Panc1 (cell line): ENCODE measurements around the gene PARD6G. TPM values are rescaled to one million over a fixed set of nuclear protein-coding genes. Genes with fewer than 3 reads are reported as not detected.
A peak's percentile ranks its signal among the peaks of the same experiment; 100 is the strongest.

ENCODE experiments used
- ATAC-seq: fragments of 200-7000 bp; cut with Tn5 transposase; 2 replicates; pipeline ENCODE4 v1.9.1; 2020; ENCODE audit warnings: mild to moderate bottlenecking, moderate library complexity
- BruUV-seq: library from RNA; stranded (reverse); fragments of 400-500 nt; replicated peaks from 2 replicates; lab custom pipeline; 2021; lab: Mats Ljungman, UMichigan
- CTCF ChIA-PET: fragments of 300-600 bp; sonication (Branson Sonifier 250); formaldehyde crosslinking; loops from one replicate; lab custom pipeline; 2022; ENCODE audit warnings: antibody characterized with exemption; lab: Charles Lee
- POLR2A ChIA-PET: fragments of 300-600 bp; sonication (Branson Sonifier 250); formaldehyde crosslinking; loops from one replicate; lab custom pipeline; 2022; ENCODE audit warnings: antibody characterized with exemption; lab: Charles Lee
- DNase-seq: peaks from one replicate; pipeline ENCODE4 v3.0.0-alpha.2; 2010; ENCODE audit warnings: low read depth, low spot score
- H3K27ac ChIP-seq: 2 replicates; pipeline ENCODE4 v1.5.1; 2011; ENCODE audit warnings: mild to moderate bottlenecking, low read length, inconsistent platforms
- H3K27me3 ChIP-seq: fragments of 200-500 bp; sonication (Bioruptor generic); 2 replicates; pipeline ENCODE4 v1.6.0; 2014; ENCODE audit warnings: low read length, inconsistent platforms; ENCODE audit not compliant: control insufficient read depth, insufficient read depth
- H3K36me3 ChIP-seq: fragments of 200-500 bp; sonication (Bioruptor generic); 2 replicates; pipeline ENCODE4 v1.5.1; 2014; ENCODE audit warnings: inconsistent platforms, mild to moderate bottlenecking, low read length, moderate library complexity; ENCODE audit not compliant: control insufficient read depth, insufficient read depth
- H3K4me1 ChIP-seq: 2 replicates; pipeline ENCODE4 v1.5.1; 2011; ENCODE audit warnings: inconsistent platforms, mild to moderate bottlenecking, low read length, moderate library complexity; ENCODE audit not compliant: control insufficient read depth, insufficient read depth
- H3K4me3 ChIP-seq, 2 experiments: 2 replicates each; pipeline ENCODE4 v1.5.1; 2011 to 2012; ENCODE audit warnings: low read depth in 2 of 2, low read length in 2 of 2, mild to moderate bottlenecking in 2 of 2, inconsistent platforms in 1 of 2, moderate library complexity in 1 of 2
- H3K9me3 ChIP-seq: fragments of 200-500 bp; sonication (Bioruptor generic); 2 replicates; pipeline ENCODE4 v1.5.1; 2014; ENCODE audit warnings: low read depth, mild to moderate bottlenecking, inconsistent platforms, low read length, moderate library complexity; ENCODE audit not compliant: control insufficient read depth, insufficient read depth
- CTCF ChIP-seq: fragments of 450-650 bp; IDR thresholded peaks from 2 replicates; pipeline ENCODE4 v1.5.1; 2017; ENCODE audit warnings: mild to moderate bottlenecking
- POLR2AphosphoS5 ChIP-seq: IDR thresholded peaks from 2 replicates; pipeline ENCODE4 v1.6.1; 2012; ENCODE audit warnings: mild to moderate bottlenecking, low read depth, low read length, moderate library complexity
- REST ChIP-seq, 2 experiments: IDR thresholded peaks; 2 replicates each; pipeline ENCODE4 v1.6.1; 2011 to 2012; ENCODE audit warnings: low read depth in 2 of 2, control low read depth in 1 of 2, low read length in 1 of 2, mild to moderate bottlenecking in 1 of 2, moderate library complexity in 1 of 2; ENCODE audit not compliant: insufficient read depth in 1 of 2
- SIN3A ChIP-seq: IDR thresholded peaks from 2 replicates; pipeline ENCODE4 v1.6.1; 2012; ENCODE audit warnings: low read depth, mild to moderate bottlenecking, low read length, moderate library complexity, borderline replicate concordance; ENCODE audit not compliant: insufficient read depth
- TCF7L2 ChIP-seq: IDR thresholded peaks from 2 replicates; pipeline ENCODE4 v1.6.1; 2011; ENCODE audit warnings: mild to moderate bottlenecking, low read depth, low read length, inconsistent platforms
- in situ Hi-C: cut with HindIII; loops from 2 replicates; pipeline ENCODE4 v1.10.0; 2016; ENCODE audit warnings: low sequenced_read_pairs, low pct_unique_long_range_greater_than_20kb
- intact Hi-C: fragments of 100-400 bp; cut with micrococcal nuclease; formaldehyde crosslinking; loops from one replicate; pipeline ENCODE4 v1.10.0; 2022; ENCODE audit not compliant: unreplicated experiment
- total RNA-seq: library from RNA; stranded (reverse); gene quantifications from one replicate; pipeline ENCODE4 v1.2.1, GENCODE V29; 2021; ENCODE audit not compliant: unreplicated experiment

The PARD6G gene
- total RNA-seq, 1 experiment from 2014 or later = 5.2 TPM

- Histone ChIP-seq H3K4me3 (no peak overlapping the region), H3K9me3 (no peaks in the 10 kb centered on the region), H3K4me1 (peaks cover 4% of the 10 kb centered on the region), H3K27me3 (no peaks in the 10 kb centered on the region), H3K36me3 (no peaks in the 10 kb centered on the region), H3K27ac (no peak overlapping the region)
- CTCF ChIA-PET = no interaction called here
- ATAC-seq (peak; percentile 49; the same call in 1 of the 2 replicates), DNase-seq (no peak)
- POLR2A ChIA-PET = no interaction called here
- no TSS peak for BruUV-seq
- no peak for TF ChIP-seq POLR2AphosphoS5
- no peak for TF ChIP-seq SIN3A
- no peak for TF ChIP-seq CTCF
- no peak for TF ChIP-seq REST (IDR thresholded peaks at IDR 0.05; ENCODE audit: insufficient read depth in 1 of 2, low read depth in 2 of 2, low read length in 1 of 2)
- TF ChIP-seq TCF7L2 = no peak
- intact Hi-C loops (loop anchor here (10.0 kb wide), 1 partner anchor 119 kb away; the partner anchor contains the start of gene RBFA), in situ Hi-C loops (no loop called here)
Observed at GRCh38 chr18:80154293-80154692, 93.0 kb downstream of the PARD6G start.

GRCh38 chr18:80149667-80150066 lies 97.6 kb downstream of the PARD6G start:
- Histone ChIP-seq H3K9me3 (no peaks in the 10 kb centered on the region), H3K36me3 (no peaks in the 10 kb centered on the region), H3K4me3 (no peak overlapping the region), H3K27ac (no peak overlapping the region), H3K27me3 (no peaks in the 10 kb centered on the region), H3K4me1 (peaks cover 19% of the 10 kb centered on the region)
- DNase-seq (no peak), ATAC-seq (no peak)
- TF ChIP-seq SIN3A = no peak
- TF ChIP-seq REST (IDR thresholded peaks at IDR 0.05; ENCODE audit: insufficient read depth in 1 of 2, low read depth in 2 of 2, low read length in 1 of 2) = no peak
- TF ChIP-seq TCF7L2 = no peak
- TF ChIP-seq POLR2AphosphoS5 = no peak
- TF ChIP-seq CTCF = no peak
- intact Hi-C loops = loop anchor here (10.0 kb wide), 2 partner anchors 115 to 175 kb away; partner anchors contain the start of gene RBFA
- ChIA-PET POLR2A (no interaction called here), CTCF (no interaction called here)
- BruUV-seq = no TSS peak
- in situ Hi-C loops = no loop called here
